Endodermal cell (in vitro differentiated cells): Measurements from ENCODE around the gene TMX2. TPM values are rescaled to one million over a fixed set of nuclear protein-coding genes. Genes with fewer than 3 reads are reported as not detected.

Experiments used
- DNase-seq: peaks from one replicate; pipeline ENCODE4 v3.0.0-alpha.2; 2017
- H3K27ac ChIP-seq: 2 replicates; pipeline ENCODE4 v1.5.1; 2013; ENCODE audit warnings: mild to moderate bottlenecking, low read depth, low read length, moderate library complexity
- H3K27me3 ChIP-seq: 2 replicates; pipeline ENCODE4 v1.6.1; 2013; ENCODE audit warnings: mild to moderate bottlenecking, low read length, moderate library complexity; ENCODE audit not compliant: insufficient read depth, control insufficient read depth, poor library complexity, severe bottlenecking
- H3K36me3 ChIP-seq: 2 replicates; pipeline ENCODE4 v1.7.0; 2013; ENCODE audit warnings: mild to moderate bottlenecking, low read length, moderate library complexity; ENCODE audit not compliant: control insufficient read depth, insufficient read depth
- H3K4me1 ChIP-seq: one replicate; pipeline ENCODE4 v1.7.0; 2013; ENCODE audit warnings: low read length; ENCODE audit not compliant: control insufficient read depth, insufficient read depth
- H3K4me3 ChIP-seq: 2 replicates; pipeline ENCODE4 v1.5.1; 2013; ENCODE audit warnings: mild to moderate bottlenecking, low read length, moderate library complexity
- H3K9ac ChIP-seq: 2 replicates; pipeline ENCODE4 v1.6.1; 2013; ENCODE audit warnings: mild to moderate bottlenecking, low read length, moderate library complexity; ENCODE audit not compliant: poor library complexity, severe bottlenecking; ENCODE audit errors: extremely low read depth
- H3K9me3 ChIP-seq: 2 replicates; pipeline ENCODE4 v1.6.1; 2013; ENCODE audit warnings: mild to moderate bottlenecking, low read length, moderate library complexity; ENCODE audit not compliant: control insufficient read depth
- H3K27ac Mint-ChIP-seq: 2 replicates; pipeline ENCODE4 v1.8.0; 2020; ENCODE audit warnings: mixed read lengths
- H3K27me3 Mint-ChIP-seq: 2 replicates; pipeline ENCODE4 v1.8.0; 2021; ENCODE audit warnings: mild to moderate bottlenecking, mixed read lengths; ENCODE audit not compliant: insufficient read depth
- H3K36me3 Mint-ChIP-seq: 2 replicates; pipeline ENCODE4 v1.8.0; 2020; ENCODE audit warnings: low read depth, mixed read lengths
- H3K4me1 Mint-ChIP-seq: 2 replicates; pipeline ENCODE4 v1.8.0; 2020; ENCODE audit warnings: mixed read lengths
- H3K4me3 Mint-ChIP-seq: 2 replicates; pipeline ENCODE4 v1.8.0; 2020; ENCODE audit warnings: mild to moderate bottlenecking, moderate library complexity, mixed read lengths
- H3K9me3 Mint-ChIP-seq: 2 replicates; pipeline ENCODE4 v1.8.0; 2020; ENCODE audit warnings: mild to moderate bottlenecking, mixed read lengths
- CTCF ChIP-seq: fragments of 200-600 bp; sonication (generic); conservative IDR thresholded peaks from 2 replicates; pipeline ENCODE4 v1.5.0; 2021; ENCODE audit warnings: antibody characterized with exemption, mild to moderate bottlenecking
- WGBS, 2 experiments: methylation state at CpG; one replicate each; pipeline versions ENCODE4 v1.1.5 to v1.1.7; 2013; ENCODE audit warnings: missing lambda C conversion rate in 2 of 2, mixed read lengths in 1 of 2; ENCODE audit not compliant: insufficient coverage in 1 of 2, insufficient read length in 1 of 2; 5-methylcytosine and 5-hydroxymethylcytosine counted together
- total RNA-seq, 2 donors: library from RNA; stranded (reverse); fragmentation: NEBNext Ultra II Directional in 1 of 2; extraction: Animal tissue kit (Norgen Biotek cat#: 25700) in 1 of 2; gene quantifications; 2 replicates in 1 of 2; 3 replicates in 1 of 2; pipeline ENCODE4 v1.2.1, GENCODE V29; 2021

The TMX2 gene
- total RNA-seq, 2 donors from 2014 or later, result 67.6 to 79.2 TPM

- H3K9ac ChIP-seq, result no peak overlapping the region
- H3K36me3 Mint-ChIP-seq, result peaks cover 73% of the 10 kb centered on the region
These were observed 13.5 kb upstream of the TMX2 start for GRCh38 chr11:57698843-57699365.

GRCh38 chr11:57699813-57700212 is 12.6 kb upstream of the TMX2 start:
- Histone ChIP-seq H3K27me3 (no peaks in the 10 kb centered on the region), H3K9me3 (no peaks in the 10 kb centered on the region), H3K4me3 (no peak overlapping the region), H3K27ac (no peak overlapping the region), H3K36me3 (peaks cover 81% of the 10 kb centered on the region), H3K9ac (no peak overlapping the region), H3K4me1 (no peaks in the 10 kb centered on the region)
- no peaks in the 10 kb centered on the region for H3K27me3 Mint-ChIP-seq
- peaks cover 4% of the 10 kb centered on the region for H3K4me1 Mint-ChIP-seq
- H3K27ac Mint-ChIP-seq, result no peak overlapping the region
- no peaks in the 10 kb centered on the region for H3K9me3 Mint-ChIP-seq
- peaks cover 76% of the 10 kb centered on the region for H3K36me3 Mint-ChIP-seq
- WGBS, 2 experiments, result 97 to 100% methylated on average over 2 to 10 of the region's 10 CpGs
- H3K4me3 Mint-ChIP-seq, result no peak overlapping the region
- peak; percentile 51 for DNase-seq
- TF ChIP-seq CTCF, result no peak

More at GRCh38 chr11:57698843-57699365, 13.5 kb upstream of the TMX2 start:
- DNase-seq, result no peak
- Mint-ChIP-seq H3K27ac (peak overlapping the region; percentile 15), H3K27me3 (no peaks in the 10 kb centered on the region), H3K4me1 (peaks cover 4% of the 10 kb centered on the region), H3K9me3 (no peaks in the 10 kb centered on the region), H3K4me3 (no peak overlapping the region)
- H3K9me3 ChIP-seq, result no peaks in the 10 kb centered on the region
- 95 to 96% methylated on average over 13 to 18 of the region's 18 CpGs for WGBS, 2 experiments
- H3K4me1 ChIP-seq, result no peaks in the 10 kb centered on the region
- no peaks in the 10 kb centered on the region for H3K27me3 ChIP-seq
- peaks cover 82% of the 10 kb centered on the region for H3K36me3 ChIP-seq
- no peak overlapping the region for H3K4me3 ChIP-seq
- TF ChIP-seq CTCF, result no peak
- no peak overlapping the region for H3K27ac ChIP-seq

DNA sequence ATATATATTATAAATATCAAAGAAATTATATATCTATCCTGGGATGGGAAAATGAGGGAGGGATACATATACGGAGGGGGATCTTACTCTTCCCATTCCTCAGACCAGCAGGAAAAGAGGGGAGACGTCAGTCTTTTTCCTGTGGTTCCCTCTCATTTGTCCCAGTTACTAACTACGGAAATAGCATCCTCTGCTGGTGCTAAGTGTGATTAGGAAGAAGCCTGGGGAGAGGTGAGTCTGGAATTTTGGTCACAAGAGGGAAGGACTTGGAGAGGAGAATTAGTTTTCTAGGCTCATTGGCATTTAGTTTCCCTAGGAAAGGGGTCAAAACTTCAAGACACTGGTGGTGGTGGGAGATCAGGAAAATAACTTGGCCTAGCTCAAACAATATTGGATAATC is 12.0 kb upstream of the TMX2 start:
- no peak overlapping the region for H3K9ac ChIP-seq
- no peaks in the 10 kb centered on the region for H3K27me3 ChIP-seq
- Mint-ChIP-seq H3K36me3 (peaks cover 74% of the 10 kb centered on the region), H3K4me3 (no peak overlapping the region), H3K4me1 (peaks cover 4% of the 10 kb centered on the region), H3K27me3 (no peaks in the 10 kb centered on the region), H3K9me3 (no peaks in the 10 kb centered on the region), H3K27ac (peak overlapping the region; percentile 8)
- peak; percentile 55 for TF ChIP-seq CTCF
- no peak overlapping the region for H3K4me3 ChIP-seq
- whole genome bisulfite sequencing, 2 experiments, result 80 to 83% methylated on average over 1 to 3 of the region's 3 CpGs
- no peak for DNase-seq
- no peaks in the 10 kb centered on the region for H3K4me1 ChIP-seq
- no peaks in the 10 kb centered on the region for H3K9me3 ChIP-seq
- H3K27ac ChIP-seq, result no peak overlapping the region
- peaks cover 78% of the 10 kb centered on the region for H3K36me3 ChIP-seq
